GM19035 (cell line): ENCODE measurements around the gene NOS3.

Experiments
- ATAC-seq: cut with Tn5 transposase; IDR thresholded peaks from one replicate; pipeline ENCODE4 v1.9.1; 2021; ENCODE audit not compliant: unreplicated experiment

Gene NOS3

DNA sequence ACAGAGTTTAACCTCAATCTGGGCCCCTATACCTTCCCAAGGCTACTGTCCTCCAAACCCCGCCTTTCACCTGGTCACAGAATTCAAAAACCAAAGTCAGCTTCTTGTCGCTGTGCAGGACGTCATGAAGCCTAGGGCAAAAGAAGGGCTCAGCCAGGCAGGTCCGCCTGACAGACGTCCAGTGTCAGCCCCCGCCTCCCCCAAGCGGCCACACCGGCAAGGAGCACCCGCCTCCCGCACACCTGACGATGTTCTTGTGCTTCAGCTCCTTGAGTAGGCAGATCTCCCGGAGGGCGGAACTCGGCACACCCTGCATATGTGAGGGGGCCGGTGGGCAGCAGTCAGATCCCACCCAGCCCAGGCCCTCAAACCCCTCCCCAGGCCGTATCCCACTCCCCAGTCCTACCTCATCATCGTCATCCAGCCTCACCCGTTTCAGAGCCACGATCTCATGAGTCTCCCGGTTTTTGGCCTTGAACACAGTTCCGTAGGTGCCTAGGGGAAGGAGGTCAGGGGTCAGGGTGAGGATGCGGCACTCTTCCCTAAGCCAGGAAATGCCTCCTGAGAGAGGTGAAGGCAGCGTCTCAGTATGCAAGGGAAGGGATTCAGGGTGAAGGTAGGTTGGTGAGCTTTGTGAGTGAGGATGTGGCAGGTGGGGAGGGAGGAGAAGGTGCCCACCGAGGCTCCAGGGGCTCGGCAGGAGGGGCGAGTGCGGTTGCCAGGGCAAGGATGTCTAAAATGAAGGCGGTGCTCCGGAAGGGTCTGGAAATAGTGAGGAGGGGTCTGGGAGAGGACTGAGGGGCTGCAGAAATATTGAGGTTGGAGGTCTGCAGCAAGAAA, 66.1 kb downstream of the NOS3 start:
- ATAC-seq: no peak

DNA sequence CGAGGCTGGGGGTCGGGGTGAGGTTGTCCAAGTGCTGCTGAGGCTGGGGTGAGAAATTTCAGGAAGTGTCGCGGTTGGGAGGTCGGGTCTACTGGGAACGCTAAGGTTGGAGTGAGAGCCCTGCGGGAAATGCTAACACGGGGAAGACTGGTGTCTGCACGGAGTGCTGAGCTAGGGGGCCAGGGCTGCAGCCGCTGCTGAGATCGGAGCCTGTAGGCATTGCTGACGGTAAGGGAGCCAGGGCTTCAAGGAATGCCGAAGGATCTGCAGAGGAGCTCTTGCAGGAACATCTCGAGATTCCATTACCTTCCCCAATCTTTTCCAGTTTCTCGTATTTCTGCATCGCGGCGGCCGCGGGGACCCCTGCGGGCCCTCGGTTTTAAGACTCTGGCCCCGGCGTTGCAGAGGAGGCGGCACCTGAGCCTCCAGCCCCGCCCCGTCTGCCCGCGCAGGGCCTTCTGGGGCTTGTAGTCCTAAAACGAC, 66.7 kb downstream of the NOS3 start, which contains the start of gene CDK5:
Gene CDK5, minus strand, starts transcription at position 392 of the 483 bp plus-strand sequence. Its CDS starts 49 bp downstream, at position 343.
- peak; percentile 16 for ATAC-seq

- peak; percentile 90 for ATAC-seq
These were observed 67.4 kb downstream of the NOS3 start for GRCh38 chr7:151057989-151058780.

DNA sequence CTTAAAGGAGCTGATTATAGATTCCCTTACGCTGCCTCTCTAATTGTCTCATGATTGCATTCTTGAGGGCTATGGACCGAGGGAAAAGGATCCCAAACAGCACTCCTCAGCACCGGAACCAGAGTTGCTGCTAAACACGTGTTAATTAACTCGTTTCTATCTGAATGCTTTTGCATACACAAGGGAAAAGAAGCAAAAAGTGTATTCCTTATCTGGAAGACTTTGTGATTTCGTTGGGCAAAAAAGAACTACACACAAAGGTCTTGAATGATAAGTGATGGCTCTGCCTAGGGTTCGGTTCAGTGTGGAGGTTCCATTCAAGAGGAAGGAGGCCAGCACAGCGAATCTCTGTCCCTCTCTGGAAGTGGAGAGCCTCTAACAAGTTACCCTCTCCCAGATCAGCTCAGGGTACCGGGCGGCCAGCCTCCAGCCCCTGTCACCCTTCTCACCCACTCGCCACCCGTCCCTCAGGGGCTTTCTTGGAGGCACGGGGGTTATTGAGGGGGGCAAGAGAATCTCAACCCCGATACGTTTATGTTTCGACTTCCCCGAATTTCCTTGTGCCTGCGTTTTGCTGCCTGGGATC, 68.1 kb downstream of the NOS3 start:
- ATAC-seq: no peak

DNA sequence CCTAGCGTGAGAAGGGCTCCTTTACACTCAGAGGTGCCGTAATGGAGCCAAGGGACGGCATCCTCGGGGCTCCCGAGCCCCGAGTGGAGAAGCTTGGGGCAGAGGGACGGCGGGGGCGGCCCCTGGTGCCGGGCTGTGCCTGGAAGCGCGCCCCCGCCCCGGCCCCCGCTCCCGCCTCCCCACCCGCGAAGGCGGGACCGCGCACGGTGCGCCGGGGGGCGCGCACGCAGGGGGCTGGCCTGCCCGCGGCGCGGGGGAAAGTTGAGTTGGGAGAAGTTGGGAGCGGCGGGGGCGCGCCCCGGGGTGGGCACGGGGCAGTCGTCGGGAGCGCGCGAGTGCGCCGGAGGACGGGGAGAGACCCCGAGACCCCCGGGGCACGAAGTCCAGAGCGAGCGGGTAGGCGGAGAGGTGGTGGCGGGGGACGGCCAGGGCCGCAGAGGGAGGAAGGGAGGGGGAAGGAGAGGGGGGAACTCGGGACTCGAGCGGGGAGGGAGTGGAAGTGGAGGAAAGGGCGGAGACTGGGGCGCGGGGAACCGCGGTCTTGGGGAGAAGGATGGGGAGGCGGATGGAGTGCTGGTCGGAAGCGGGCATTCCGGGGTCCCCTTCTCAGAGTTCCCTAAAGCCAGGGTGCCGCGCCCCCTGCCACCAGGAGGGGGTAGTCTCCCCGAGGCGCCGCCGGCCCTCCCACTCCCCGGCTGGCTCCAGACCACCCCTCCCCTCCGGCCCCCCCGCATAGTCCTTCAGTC, 68.7 kb downstream of the NOS3 start, which contains the start of gene SLC4A2:
Gene SLC4A2, plus strand, starts transcription at position 223 of the 746 bp plus-strand sequence. CDS start 2,399 bp downstream, outside the sequence.
- ATAC-seq: peak; percentile 32

GRCh38 chr7:151060113-151060415, 69.2 kb downstream of the NOS3 start:
- no peak for ATAC-seq

GRCh38 chr7:151060416-151061212, 69.8 kb downstream of the NOS3 start:
- no peak for ATAC-seq

GRCh38 chr7:151061213-151062110, 70.6 kb downstream of the NOS3 start:
- no peak for ATAC-seq

DNA sequence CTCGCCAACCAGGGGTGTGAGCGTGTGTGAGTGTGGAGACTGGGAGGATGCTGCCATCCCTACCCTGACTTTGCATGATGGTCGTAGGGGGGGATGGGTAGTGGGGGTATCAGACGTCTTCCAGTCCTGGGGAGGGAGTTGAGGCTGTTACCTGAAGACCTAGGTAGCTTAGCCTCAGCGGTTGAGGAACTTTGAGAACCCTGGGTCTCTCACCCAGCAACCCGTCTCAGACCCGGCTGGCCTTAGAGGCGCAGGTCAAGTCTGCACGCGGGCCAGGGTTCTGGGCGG, 71.2 kb downstream of the NOS3 start:
- no peak for ATAC-seq

DNA sequence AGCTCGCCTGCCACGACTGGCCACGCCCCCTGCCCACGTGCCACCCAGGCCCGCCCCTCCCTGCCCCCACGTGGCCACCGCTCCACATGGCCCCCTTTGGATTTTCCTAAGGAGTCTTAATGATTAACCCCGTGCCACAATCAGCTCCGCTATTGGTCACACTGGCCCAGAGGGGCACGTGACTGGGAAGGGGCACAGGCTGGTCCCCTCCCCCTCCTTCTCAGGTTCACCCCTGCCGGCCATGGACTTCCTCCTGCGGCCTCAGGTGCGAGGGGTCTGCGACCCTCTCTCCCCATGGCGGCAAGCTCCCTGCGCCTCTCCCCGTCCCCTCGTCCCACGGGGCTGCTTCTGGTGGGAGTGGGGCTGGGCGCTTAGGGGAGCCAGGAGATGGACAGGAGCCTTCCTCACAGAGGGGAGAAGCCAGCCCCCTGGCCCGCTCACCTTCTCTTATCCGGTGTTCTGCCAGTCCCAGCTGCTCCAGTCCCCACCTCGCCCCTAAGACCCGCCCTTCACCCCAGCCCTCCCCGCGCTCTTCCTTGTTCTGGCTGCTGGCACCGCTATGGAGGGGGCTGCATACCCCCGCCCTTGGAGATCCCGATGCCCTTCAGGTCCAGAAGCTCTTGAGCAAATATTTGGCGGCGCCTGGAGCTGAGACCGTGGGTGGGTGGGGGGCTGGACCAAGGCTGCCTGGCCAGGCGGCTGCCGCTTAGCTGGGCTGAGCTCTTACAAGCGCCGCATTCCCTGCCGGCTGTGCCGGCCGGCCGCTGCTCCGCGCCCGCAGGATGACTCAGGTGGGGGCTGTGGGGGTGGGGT, 71.8 kb downstream of the NOS3 start:
- ATAC-seq: no peak

DNA sequence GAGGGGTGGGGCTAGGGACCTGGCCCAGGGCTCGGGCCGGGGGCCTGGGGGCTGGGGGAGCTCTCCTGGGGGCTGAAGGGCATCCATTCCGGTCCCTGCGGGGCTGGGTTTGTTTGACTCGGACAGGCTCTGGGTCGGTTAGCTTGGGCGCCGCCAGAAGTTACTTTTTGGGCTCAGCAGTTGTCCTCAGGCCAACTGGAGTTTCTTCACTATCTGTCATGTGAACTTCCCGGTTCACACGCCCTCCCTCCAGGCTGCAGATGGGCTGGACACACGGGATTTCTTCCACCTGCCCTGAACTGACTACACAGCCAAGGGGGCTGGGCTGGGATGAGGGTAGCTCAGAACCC, 72.4 kb downstream of the NOS3 start:
- no peak for ATAC-seq
